ENCODE results near the gene KCNC1. TPM values are rescaled to one million over a fixed set of nuclear protein-coding genes. Genes with fewer than 3 reads are reported as not detected.

Gene KCNC1
- total and polyA plus RNA-seq, 2 of the 4 experiments (the other 2 are of a cell fraction): 0.03 TPM; not detected in 1

GRCh38 chr11:17781221-17781620 lies 46.6 kb downstream of the KCNC1 start:
- DNase-seq (no peak), ATAC-seq (ENCODE audit: low read depth) (no peak)
- no peak for TF ChIP-seq NFE2L2 (IDR thresholded peaks at IDR 0.05; ENCODE audit: low read depth, low read length)
- no peak for TF ChIP-seq FOS (IDR thresholded peaks at IDR 0.05; ENCODE audit: low read depth, low read length)
- no peak for TF ChIP-seq RAD21 (IDR thresholded peaks at IDR 0.05; ENCODE audit: low read length)
- no peak for TF ChIP-seq MXI1 (IDR thresholded peaks at IDR 0.05; ENCODE audit: borderline replicate concordance, low read depth, low read length)
- no peak for TF ChIP-seq CHD1 (IDR thresholded peaks at IDR 0.05; ENCODE audit: low read depth, low read length)
- TF ChIP-seq ELK1 (IDR thresholded peaks at IDR 0.05; ENCODE audit: borderline replicate concordance, low read depth, low read length): no peak
- TF ChIP-seq POLR2A (IDR thresholded peaks at IDR 0.05; ENCODE audit: low read depth, low read length): no peak
- no peak for TF ChIP-seq RCOR1 (IDR thresholded peaks at IDR 0.05; ENCODE audit: insufficient replicate concordance, low read length)
- no peak for TF ChIP-seq RFX5 (IDR thresholded peaks at IDR 0.05; ENCODE audit: low read depth, low read length)
- TF ChIP-seq CTCF (conservative IDR thresholded peaks at IDR 0.05; ENCODE audit: low read depth, low read length): no peak
- no peak for TF ChIP-seq SMC3 (IDR thresholded peaks at IDR 0.05; ENCODE audit: low read depth, low read length)
- no peak for TF ChIP-seq BHLHE40 (IDR thresholded peaks at IDR 0.05; ENCODE audit: low read depth, low read length)
- dilution Hi-C loops (cut with HindIII; ENCODE audit: low sequenced_read_pairs, unreplicated experiment): no loop called here
- Histone ChIP-seq H2BK20ac (ENCODE audit: low read depth, low read length) (no peak overlapping the region), H3K4ac (ENCODE audit: low read depth, low read length) (no peak overlapping the region), H3K56ac (ENCODE audit: extremely low read depth, insufficient read depth, low read length) (no peak overlapping the region), H3K4me3 (ENCODE audit: insufficient read depth, low read depth, low read length) (no peak overlapping the region), H3K27me3 (ENCODE audit: control insufficient read depth, insufficient read depth, low read length) (no peaks in the 10 kb centered on the region; the same call in 1 of the 2 replicates), H2AK9ac (replicated peaks; ENCODE audit: low read depth, low read length, poor library complexity) (no peak overlapping the region), H3K9me1 (ENCODE audit: insufficient read depth, low read length) (peaks cover 4% of the 10 kb centered on the region; the same call in 1 of the 2 replicates), H4K8ac (ENCODE audit: low read depth in 2 of 2, low read length in 2 of 2) (no peak overlapping the region), H3K9ac (ENCODE audit: low read depth, low read length) (no peak overlapping the region), H3K4me1 (ENCODE audit: control insufficient read depth, insufficient read depth, low read length) (peaks cover 2% of the 10 kb centered on the region), H4K5ac (ENCODE audit: low read depth, low read length) (no peak overlapping the region), H2AFZ (replicated peaks; ENCODE audit: low read length, poor library complexity) (no peak overlapping the region), H4K91ac (ENCODE audit: insufficient read depth, low read depth, low read length) (no peak overlapping the region), H2AK5ac (ENCODE audit: low read depth, low read length) (no peak overlapping the region), H3K9me3 (ENCODE audit: control insufficient read depth, insufficient read depth, low read length) (no peaks in the 10 kb centered on the region), H3K79me1 (ENCODE audit: low read depth in 1 of 2, low read length in 2 of 2) (no peaks in the 10 kb centered on the region), H2BK5ac (ENCODE audit: low read depth, low read length, poor library complexity, severe bottlenecking) (no peak overlapping the region), H3K18ac (ENCODE audit: low read depth, low read length) (no peak overlapping the region), H3K36me3 (ENCODE audit: control insufficient read depth, insufficient read depth, low read length) (no peaks in the 10 kb centered on the region), H4K20me1 (ENCODE audit: insufficient read depth, low read length) (no peaks in the 10 kb centered on the region), H3K14ac (replicated peaks; ENCODE audit: low read depth, low read length) (no peak overlapping the region), H2BK15ac (ENCODE audit: low read depth, low read length) (no peak overlapping the region), H2BK120ac (ENCODE audit: low read depth, low read length) (no peak overlapping the region), H3K4me2 (ENCODE audit: low read depth, low read length) (no peak overlapping the region), H3K27ac (ENCODE audit: insufficient read depth, low read length) (no peak overlapping the region), H3K23ac (ENCODE audit: low read depth, low read length) (no peak overlapping the region)
- intact Hi-C loops (cut with micrococcal nuclease): no loop called here
- CTCF ChIA-PET: interaction anchor here (0.9 kb wide), 1 partner anchor 162 kb away, joined by 3 read pairs; no protein-coding TSS in a partner anchor
- no CpG with 5 or more reads among the region's 12 CpGs for WGBS, 2 experiments (ENCODE audit: extremely low coverage in 2 of 2, insufficient read length in 1 of 2)
- BruUV-seq (replicated peaks): no TSS peak
- in situ Hi-C loops (cut with MboI; ENCODE audit: low sequenced_read_pairs): no loop called here
- POLR2A ChIA-PET (ENCODE audit: unreplicated experiment): no interaction called here
